ENCODE results near the gene IGSF10. TPM values are rescaled to one million over a fixed set of nuclear protein-coding genes. Genes with fewer than 3 reads are reported as not detected.

Gene IGSF10
- total and polyA plus RNA-seq, 2 of the 13 experiments (the other 11 are each of a cell fraction or from before 2014, with no cell fraction given) = 0.16 TPM; not detected in 1

- no peak overlapping the region for H3K4me3 ChIP-seq (replicated peaks in 1 of 3; ENCODE audit: insufficient read depth in 1 of 3, low read depth in 2 of 3, low read length in 3 of 3)
- no peaks in the 10 kb centered on the region for H3K79me2 ChIP-seq (ENCODE audit: insufficient read depth, low read length)
- in situ Hi-C loops (cut with HindIII; ENCODE audit: extremely low pct_ligation_motif_present, low pct_unique_long_range_greater_than_20kb) (no loop called here), intact Hi-C loops (cut with micrococcal nuclease; ENCODE audit: unreplicated experiment) (no loop called here)
- H3K9me3 ChIP-seq (ENCODE audit: low read length) = no peaks in the 10 kb centered on the region
- DNase-seq (ENCODE audit: low spot score) = no peak
- CTCF ChIA-PET (ENCODE audit: low intra/inter-chr PET ratio, low total read pairs) = no interaction called here
- H3K27me3 ChIP-seq (ENCODE audit: control insufficient read depth in 1 of 2, insufficient read depth in 2 of 2, low read length in 2 of 2) = no peaks in the 10 kb centered on the region
- no peak overlapping the region for H2AFZ ChIP-seq (ENCODE audit: low read length)
- no peaks in the 10 kb centered on the region for H3K4me1 ChIP-seq (ENCODE audit: insufficient read depth, low read length)
- H3K4me2 ChIP-seq (ENCODE audit: low read depth, low read length) = no peak overlapping the region
- no peaks in the 10 kb centered on the region for H3K36me3 ChIP-seq (replicated peaks in 1 of 2; ENCODE audit: control insufficient read depth in 1 of 2, insufficient read depth in 2 of 2, low read length in 2 of 2)
- TF ChIP-seq SMC3 (IDR thresholded peaks at IDR 0.05; ENCODE audit: low read length) = no peak
- no peak for TF ChIP-seq REL (CRISPR knock-in tag; conservative IDR thresholded peaks at IDR 0.05)
- no peak for TF ChIP-seq JUNB (CRISPR knock-in tag; IDR thresholded peaks at IDR 0.05; ENCODE audit: borderline replicate concordance)
- no peak for TF ChIP-seq ZNF780A (CRISPR knock-in tag; IDR thresholded peaks at IDR 0.05)
- no peak for TF ChIP-seq ELF3 (CRISPR knock-in tag; IDR thresholded peaks at IDR 0.05)
- TF ChIP-seq AHR (CRISPR knock-in tag; IDR thresholded peaks at IDR 0.05) = no peak
- no peak for TF ChIP-seq ZNF589 (CRISPR knock-in tag; conservative IDR thresholded peaks at IDR 0.05)
- TF ChIP-seq FOXO1 (CRISPR knock-in tag; IDR thresholded peaks at IDR 0.05) = no peak
- no peak for TF ChIP-seq ZNF792 (CRISPR knock-in tag; IDR thresholded peaks at IDR 0.05)
- no peak for TF ChIP-seq NFE2 (CRISPR knock-in tag; IDR thresholded peaks at IDR 0.05)
- TF ChIP-seq ZFP91 (CRISPR knock-in tag; IDR thresholded peaks at IDR 0.05; ENCODE audit: borderline replicate concordance) = no peak
- no peak for TF ChIP-seq ZNF232 (CRISPR knock-in tag; IDR thresholded peaks at IDR 0.05; ENCODE audit: borderline replicate concordance)
- TF ChIP-seq HNRNPL (IDR thresholded peaks at IDR 0.05; ENCODE audit: low read depth, low read length) = no peak
- TF ChIP-seq KDM2A (CRISPR knock-in tag; IDR thresholded peaks at IDR 0.05; ENCODE audit: borderline replicate concordance, low read depth) = no peak
- no peak for TF ChIP-seq ZNF615 (CRISPR knock-in tag; IDR thresholded peaks at IDR 0.05; ENCODE audit: borderline replicate concordance)
- TF ChIP-seq, protein P1, sequence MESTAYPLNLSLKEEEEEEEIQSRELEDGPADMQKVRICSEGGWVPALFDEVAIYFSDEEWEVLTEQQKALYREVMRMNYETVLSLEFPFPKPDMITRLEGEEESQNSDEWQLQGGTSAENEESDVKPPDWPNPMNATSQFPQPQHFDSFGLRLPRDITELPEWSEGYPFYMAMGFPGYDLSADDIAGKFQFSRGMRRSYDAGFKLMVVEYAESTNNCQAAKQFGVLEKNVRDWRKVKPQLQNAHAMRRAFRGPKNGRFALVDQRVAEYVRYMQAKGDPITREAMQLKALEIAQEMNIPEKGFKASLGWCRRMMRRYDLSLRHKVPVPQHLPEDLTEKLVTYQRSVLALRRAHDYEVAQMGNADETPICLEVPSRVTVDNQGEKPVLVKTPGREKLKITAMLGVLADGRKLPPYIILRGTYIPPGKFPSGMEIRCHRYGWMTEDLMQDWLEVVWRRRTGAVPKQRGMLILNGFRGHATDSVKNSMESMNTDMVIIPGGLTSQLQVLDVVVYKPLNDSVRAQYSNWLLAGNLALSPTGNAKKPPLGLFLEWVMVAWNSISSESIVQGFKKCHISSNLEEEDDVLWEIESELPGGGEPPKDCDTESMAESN (CRISPR knock-in tag; conservative IDR thresholded peaks at IDR 0.05) = no peak
- no TSS peak for BruUV-seq (replicated peaks)
- POLR2A ChIA-PET = no interaction called here
- ATAC-seq = no peak
- 2% methylated on average over 2 of the region's 2 CpGs for whole genome bisulfite sequencing (ENCODE audit: low lambda C conversion rate)
- no peak for FAIRE-seq
- H4K20me1 ChIP-seq (ENCODE audit: insufficient read depth, low read length) = no peaks in the 10 kb centered on the region
- no peak overlapping the region for H3K9ac ChIP-seq (ENCODE audit: insufficient read depth, low read depth, low read length)
- no peak overlapping the region for H3K27ac ChIP-seq (ENCODE audit: extremely low read length, insufficient read depth, low read length)
These were observed 16.9 kb upstream of the IGSF10 start for GRCh38 chr3:151477591-151478334.

Data from HepG2 (cell line).